HL-60 (cell line): Measurements from ENCODE around the gene NAALADL2.

Source experiments
- GABPA ChIP-seq: IDR thresholded peaks from 2 replicates; pipeline ENCODE4 v1.6.1; 2012; ENCODE audit warnings: low read depth
- POLR2AphosphoS5 ChIP-seq: IDR thresholded peaks from 2 replicates; pipeline ENCODE4 v1.6.1; 2012; ENCODE audit warnings: low read depth
- SPI1 ChIP-seq: IDR thresholded peaks from 2 replicates; pipeline ENCODE4 v1.6.1; 2012; ENCODE audit warnings: low read depth, mild to moderate bottlenecking, borderline replicate concordance
- TF ChIP-seq, protein P1 (sequence below): IDR thresholded peaks from one replicate; pipeline ENCODE4 v1.5.1; 2011; ENCODE audit warnings: low read length, control low read depth, inconsistent platforms; ENCODE audit not compliant: insufficient read depth
- TF ChIP-seq, protein P2 (sequence below): IDR thresholded peaks from 2 replicates; pipeline ENCODE4 v1.6.1; 2012; ENCODE audit warnings: low read depth; ENCODE audit not compliant: insufficient replicate concordance

DNA sequence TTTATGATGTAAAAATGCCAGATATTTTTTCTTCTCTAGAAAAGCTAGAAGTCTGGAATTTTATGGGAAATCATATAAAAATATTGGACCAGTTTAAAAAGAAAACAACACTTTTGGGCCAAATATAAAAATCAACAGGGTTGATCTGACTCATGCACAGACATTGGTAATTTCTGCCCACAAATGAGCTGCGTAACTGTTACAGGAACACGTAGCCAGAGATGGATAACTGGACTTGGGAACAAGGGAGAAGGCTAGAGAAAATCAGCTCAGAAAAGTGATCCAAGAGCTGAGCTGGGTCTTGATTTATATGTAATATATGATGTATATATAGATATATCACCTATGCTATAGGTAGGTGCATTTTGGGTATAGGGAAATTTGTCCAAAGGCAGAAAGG, 36.8 kb upstream of the NAALADL2 start:
- TF ChIP-seq, protein P1, sequence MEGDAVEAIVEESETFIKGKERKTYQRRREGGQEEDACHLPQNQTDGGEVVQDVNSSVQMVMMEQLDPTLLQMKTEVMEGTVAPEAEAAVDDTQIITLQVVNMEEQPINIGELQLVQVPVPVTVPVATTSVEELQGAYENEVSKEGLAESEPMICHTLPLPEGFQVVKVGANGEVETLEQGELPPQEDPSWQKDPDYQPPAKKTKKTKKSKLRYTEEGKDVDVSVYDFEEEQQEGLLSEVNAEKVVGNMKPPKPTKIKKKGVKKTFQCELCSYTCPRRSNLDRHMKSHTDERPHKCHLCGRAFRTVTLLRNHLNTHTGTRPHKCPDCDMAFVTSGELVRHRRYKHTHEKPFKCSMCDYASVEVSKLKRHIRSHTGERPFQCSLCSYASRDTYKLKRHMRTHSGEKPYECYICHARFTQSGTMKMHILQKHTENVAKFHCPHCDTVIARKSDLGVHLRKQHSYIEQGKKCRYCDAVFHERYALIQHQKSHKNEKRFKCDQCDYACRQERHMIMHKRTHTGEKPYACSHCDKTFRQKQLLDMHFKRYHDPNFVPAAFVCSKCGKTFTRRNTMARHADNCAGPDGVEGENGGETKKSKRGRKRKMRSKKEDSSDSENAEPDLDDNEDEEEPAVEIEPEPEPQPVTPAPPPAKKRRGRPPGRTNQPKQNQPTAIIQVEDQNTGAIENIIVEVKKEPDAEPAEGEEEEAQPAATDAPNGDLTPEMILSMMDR, result no peak
- TF ChIP-seq SPI1 (no peak), POLR2AphosphoS5 (no peak), GABPA (no peak)
- TF ChIP-seq, protein P2, sequence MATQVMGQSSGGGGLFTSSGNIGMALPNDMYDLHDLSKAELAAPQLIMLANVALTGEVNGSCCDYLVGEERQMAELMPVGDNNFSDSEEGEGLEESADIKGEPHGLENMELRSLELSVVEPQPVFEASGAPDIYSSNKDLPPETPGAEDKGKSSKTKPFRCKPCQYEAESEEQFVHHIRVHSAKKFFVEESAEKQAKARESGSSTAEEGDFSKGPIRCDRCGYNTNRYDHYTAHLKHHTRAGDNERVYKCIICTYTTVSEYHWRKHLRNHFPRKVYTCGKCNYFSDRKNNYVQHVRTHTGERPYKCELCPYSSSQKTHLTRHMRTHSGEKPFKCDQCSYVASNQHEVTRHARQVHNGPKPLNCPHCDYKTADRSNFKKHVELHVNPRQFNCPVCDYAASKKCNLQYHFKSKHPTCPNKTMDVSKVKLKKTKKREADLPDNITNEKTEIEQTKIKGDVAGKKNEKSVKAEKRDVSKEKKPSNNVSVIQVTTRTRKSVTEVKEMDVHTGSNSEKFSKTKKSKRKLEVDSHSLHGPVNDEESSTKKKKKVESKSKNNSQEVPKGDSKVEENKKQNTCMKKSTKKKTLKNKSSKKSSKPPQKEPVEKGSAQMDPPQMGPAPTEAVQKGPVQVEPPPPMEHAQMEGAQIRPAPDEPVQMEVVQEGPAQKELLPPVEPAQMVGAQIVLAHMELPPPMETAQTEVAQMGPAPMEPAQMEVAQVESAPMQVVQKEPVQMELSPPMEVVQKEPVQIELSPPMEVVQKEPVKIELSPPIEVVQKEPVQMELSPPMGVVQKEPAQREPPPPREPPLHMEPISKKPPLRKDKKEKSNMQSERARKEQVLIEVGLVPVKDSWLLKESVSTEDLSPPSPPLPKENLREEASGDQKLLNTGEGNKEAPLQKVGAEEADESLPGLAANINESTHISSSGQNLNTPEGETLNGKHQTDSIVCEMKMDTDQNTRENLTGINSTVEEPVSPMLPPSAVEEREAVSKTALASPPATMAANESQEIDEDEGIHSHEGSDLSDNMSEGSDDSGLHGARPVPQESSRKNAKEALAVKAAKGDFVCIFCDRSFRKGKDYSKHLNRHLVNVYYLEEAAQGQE, result no peak
